Lower leg skin (tissue), 4 donors: ENCODE measurements around the gene TMEM184A. TPM values are rescaled to one million over a fixed set of nuclear protein-coding genes. Genes with fewer than 3 reads are reported as not detected.

ENCODE experiments used
- DNase-seq, 2 donors: peaks; one replicate each; pipeline ENCODE4 v3.0.0-alpha.2; 2019; ENCODE audit warnings: low spot score in 2 of 2
- H3K4me3 ChIP-seq: fragments of 200-600 bp; sonication (generic); 2 replicates; pipeline ENCODE4 v1.5.1; 2017; ENCODE audit warnings: mild to moderate bottlenecking, low read depth; ENCODE audit not compliant: poor library complexity, severe bottlenecking
- CTCF ChIP-seq, 3 donors: fragments of 450-650 bp; IDR thresholded peaks; one replicate each; pipeline ENCODE4 v1.5.1; 2016; ENCODE audit warnings: antibody characterized with exemption in 3 of 3, mild to moderate bottlenecking in 3 of 3, moderate library complexity in 2 of 3
- POLR2A ChIP-seq, 2 donors: fragments of 450-650 bp; IDR thresholded peaks; one replicate each; pipeline ENCODE4 v1.6.1; 2016 to 2017; ENCODE audit warnings: antibody characterized with exemption in 2 of 2, mild to moderate bottlenecking in 1 of 2, moderate library complexity in 1 of 2
- WGBS, 2 donors: methylation state at CpG; one replicate each; pipeline ENCODE4 v1.1.5; 2018; 5-methylcytosine and 5-hydroxymethylcytosine counted together
- intact Hi-C: fragments of 100-400 bp; cut with DNase I; formaldehyde crosslinking; loops from one replicate; pipeline ENCODE4 v1.15.0; 2023; ENCODE audit warnings: low total_unique reads
- total RNA-seq, 4 donors: library from RNA; depleted of rRNA; stranded (reverse); fragments of >200 nt; gene quantifications; one replicate each; pipeline ENCODE4 v1.1.0, GENCODE V29; 2016

Gene TMEM184A
- total RNA-seq, 4 donors from 2014 or later, result 70.5 to 177 (median 119) TPM

- 27 to 42% methylated on average over 20 of the region's 20 CpGs for WGBS, 2 donors
These were observed 36.4 kb upstream of the TMEM184A start for GRCh38 chr7:1592299-1592871.

GRCh38 chr7:1591876-1592275, 35.9 kb upstream of the TMEM184A start:
- no peak for DNase-seq
- WGBS, 2 donors, result 7 to 19% methylated on average over 15 of the region's 15 CpGs
- H3K4me3 ChIP-seq, result no peak overlapping the region
- intact Hi-C loops, result no loop called here
- TF ChIP-seq POLR2A (IDR thresholded peaks at IDR 0.05) (no peak), CTCF (IDR thresholded peaks at IDR 0.05) (no peak)

More at GRCh38 chr7:1592299-1592871, 36.4 kb upstream of the TMEM184A start:
- intact Hi-C loops, result no loop called here
- no peak for DNase-seq
- TF ChIP-seq CTCF (IDR thresholded peaks at IDR 0.05) (no peak), POLR2A (IDR thresholded peaks at IDR 0.05) (no peak)
- no peak overlapping the region for H3K4me3 ChIP-seq

GRCh38 chr7:1591396-1591795, 35.4 kb upstream of the TMEM184A start:
- intact Hi-C loops, result no loop called here
- WGBS, 2 donors, result 51 to 56% methylated on average over 6 of the region's 6 CpGs

GRCh38 chr7:1590887-1591286, 34.9 kb upstream of the TMEM184A start:
- DNase-seq, result no peak
- WGBS, 2 donors, result 62 to 66% methylated on average over 9 of the region's 9 CpGs
- TF ChIP-seq CTCF (IDR thresholded peaks at IDR 0.05) (no peak), POLR2A (IDR thresholded peaks at IDR 0.05) (no peak)
- intact Hi-C loops, result no loop called here
- no peak overlapping the region for H3K4me3 ChIP-seq

More at GRCh38 chr7:1591396-1591795, 35.4 kb upstream of the TMEM184A start:
- no peak for TF ChIP-seq POLR2A (IDR thresholded peaks at IDR 0.05)
- no peak for TF ChIP-seq CTCF (IDR thresholded peaks at IDR 0.05)
- DNase-seq, result no peak
- H3K4me3 ChIP-seq, result no peak overlapping the region

- intact Hi-C loops, result no loop called here
- 64 to 78% methylated on average over 6 of the region's 6 CpGs for WGBS, 2 donors
These were observed 34.5 kb upstream of the TMEM184A start for GRCh38 chr7:1590476-1590875.

More at GRCh38 chr7:1590476-1590875, 34.5 kb upstream of the TMEM184A start:
- H3K4me3 ChIP-seq, result no peak overlapping the region
- no peak for DNase-seq
- TF ChIP-seq POLR2A (IDR thresholded peaks at IDR 0.05), result no peak
- TF ChIP-seq CTCF (IDR thresholded peaks at IDR 0.05), result no peak
